Stimulated activated CD4-positive, alpha-beta T cell treated with anti-CD3 and anti-CD28 coated beads, Interleukin-15, amount 100 ng/mL, for 24 hours (primary cell): ENCODE data around the gene ATF3.
A peak's percentile ranks its signal among the peaks of the same experiment; 100 is the strongest.
"Not testable (repeated sequence)": the region's sequence is repeated elsewhere in the genome, so short reads cannot be mapped to it uniquely, and the experiment has no call there.

Source experiments
- DNase-seq: peaks from one replicate; pipeline ENCODE4 v3.0.0-alpha.2; 2020

Gene ATF3

GRCh38 chr1:212629450-212630157, 21.0 kb downstream of the ATF3 start:
- DNase-seq = no peak

- peak; percentile 71 for DNase-seq
Measured at GRCh38 chr1:212630158-212630900, 21.8 kb downstream of the ATF3 start.

- DNase-seq = no peak
Measured at GRCh38 chr1:212633161-212633560, 24.6 kb downstream of the ATF3 start.

GRCh38 chr1:212634252-212634651, 25.7 kb downstream of the ATF3 start:
- DNase-seq = no peak

GRCh38 chr1:212635141-212635631, 26.6 kb downstream of the ATF3 start:
- DNase-seq = no peak

- no peak for DNase-seq
Measured at GRCh38 chr1:212637902-212638301, 29.3 kb downstream of the ATF3 start.

GRCh38 chr1:212638492-212639151, 30.1 kb downstream of the ATF3 start:
- DNase-seq = no peak

GRCh38 chr1:212639524-212639923, 31.0 kb downstream of the ATF3 start:
- not testable (repeated sequence) for DNase-seq

- DNase-seq = no peak
Measured at GRCh38 chr1:212640223-212640878, 31.8 kb downstream of the ATF3 start.

GRCh38 chr1:212641956-212642355, 33.4 kb downstream of the ATF3 start:
- no peak for DNase-seq

GRCh38 chr1:212643877-212644276, 35.3 kb downstream of the ATF3 start:
- DNase-seq = no peak

- no peak for DNase-seq
Measured at GRCh38 chr1:212644866-212645545, 36.4 kb downstream of the ATF3 start.

GRCh38 chr1:212645546-212646543, 37.3 kb downstream of the ATF3 start:
- DNase-seq = no peak

GRCh38 chr1:212646588-212646987, 38.0 kb downstream of the ATF3 start:
- DNase-seq = no peak

- DNase-seq = no peak
Measured at GRCh38 chr1:212647004-212647403, 38.4 kb downstream of the ATF3 start.

GRCh38 chr1:212648431-212648830, 39.9 kb downstream of the ATF3 start:
- DNase-seq = no peak

GRCh38 chr1:212649020-212649419, 40.5 kb downstream of the ATF3 start:
- no peak for DNase-seq

GRCh38 chr1:212650228-212650627, 41.7 kb downstream of the ATF3 start:
- DNase-seq = no peak

GRCh38 chr1:212651521-212651920, 43.0 kb downstream of the ATF3 start:
- DNase-seq = no peak

GRCh38 chr1:212651977-212652376, 43.4 kb downstream of the ATF3 start:
- DNase-seq = no peak

- DNase-seq = no peak
Measured at GRCh38 chr1:212652609-212653008, 44.0 kb downstream of the ATF3 start.
